ENCODE measurements around the gene EPC2. TPM values are rescaled to one million over a fixed set of nuclear protein-coding genes. Genes with fewer than 3 reads are reported as not detected.

EPC2 gene
- polyA plus RNA-seq, 1 of the 3 experiments (the other 2 are of a cell fraction), result 8.8 TPM

DNA sequence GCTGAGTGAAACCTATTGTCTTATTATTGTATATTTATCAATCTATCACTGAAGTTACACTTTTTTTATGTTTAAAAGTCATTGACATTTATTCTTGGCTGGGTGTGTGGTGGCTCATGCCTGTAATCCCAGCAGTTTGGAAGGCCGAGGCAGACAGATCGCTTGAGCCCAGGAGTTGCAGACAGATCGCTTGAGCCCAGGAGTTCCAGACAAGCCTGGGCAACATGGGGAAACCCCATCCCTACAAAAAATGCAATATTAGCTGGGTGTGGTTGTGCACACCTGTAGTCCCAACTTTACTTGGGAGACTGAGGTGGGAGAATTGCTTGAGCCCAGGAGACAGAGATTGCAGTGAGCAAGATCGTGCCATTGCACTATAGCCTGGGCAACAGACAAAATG, 97.8 kb downstream of the EPC2 start:
- WGBS (ENCODE audit: low lambda C conversion rate), result 87% methylated on average over 3 of the region's 4 CpGs
- H3K27me3 ChIP-seq (ENCODE audit: insufficient read depth), result no peaks in the 10 kb centered on the region
- H2AFZ ChIP-seq (ENCODE audit: low read depth), result no peak overlapping the region
- peaks cover 4 to 5% of the 10 kb centered on the region in 2 experiments; a peak in 2 of 4 replicates for H3K4me1 ChIP-seq (ENCODE audit: control insufficient read depth in 1 of 2, insufficient read depth in 2 of 2, low read depth in 1 of 2, low read length in 1 of 2)
- H3K9me2 ChIP-seq, result no peaks in the 10 kb centered on the region
- H3K79me2 ChIP-seq (ENCODE audit: insufficient read depth), result peaks cover 18% of the 10 kb centered on the region
- H3K36me3 ChIP-seq (replicated peaks in 1 of 2; ENCODE audit: control insufficient read depth in 1 of 2, insufficient read depth in 2 of 2, low read length in 1 of 2), result peaks cover 4 to 10% of the 10 kb centered on the region in 2 experiments
- POLR2A ChIA-PET, result no interaction called here
- no peak for DNase-seq
- no peaks in the 10 kb centered on the region for H3K9me3 ChIP-seq
- H3K27ac ChIP-seq (ENCODE audit: low read depth in 2 of 2, low read length in 1 of 2), result no peak overlapping the region
- H3K4me2 ChIP-seq, result no peak overlapping the region
- peaks cover 7% of the 10 kb centered on the region for H3F3A ChIP-seq (replicated peaks; ENCODE audit: insufficient read depth)
- H3K9ac ChIP-seq, result no peak overlapping the region
- no peak overlapping the region for H3K4me3 ChIP-seq (ENCODE audit: low read depth in 2 of 2, low read length in 1 of 2)
- CTCF ChIA-PET, result no interaction called here
- peaks cover 17% of the 10 kb centered on the region for H4K20me1 ChIP-seq (ENCODE audit: insufficient read depth)
- TF ChIP-seq SIN3A (IDR thresholded peaks at IDR 0.05; ENCODE audit: borderline replicate concordance, low read depth, low read length) (no peak), JUND (IDR thresholded peaks at IDR 0.05) (no peak), MEF2A (IDR thresholded peaks at IDR 0.05; ENCODE audit: borderline replicate concordance, low read depth) (no peak), RXRA (IDR thresholded peaks at IDR 0.05; ENCODE audit: borderline replicate concordance, low read depth) (no peak), CHD2 (IDR thresholded peaks at IDR 0.05; ENCODE audit: low read length, partially characterized antibody) (no peak), EP300 (IDR thresholded peaks at IDR 0.05; ENCODE audit: borderline replicate concordance in 1 of 2, low read depth in 1 of 2, low read length in 1 of 2) (no peak), TEAD4 (IDR thresholded peaks at IDR 0.05; ENCODE audit: borderline replicate concordance, insufficient read depth) (no peak), YY1 (IDR thresholded peaks at IDR 0.05; ENCODE audit: low read depth) (no peak), NRF1 (IDR thresholded peaks at IDR 0.05; ENCODE audit: low read depth, low read length) (no peak), TCF12 (IDR thresholded peaks at IDR 0.05) (no peak)

GRCh38 chr2:148745151-148745851, 100.8 kb downstream of the EPC2 start:
- Histone ChIP-seq H3K9me2 (no peaks in the 10 kb centered on the region), H3K4me3 (ENCODE audit: low read depth in 2 of 2, low read length in 1 of 2) (no peak overlapping the region), H2AFZ (ENCODE audit: low read depth) (no peak overlapping the region), H3F3A (replicated peaks; ENCODE audit: insufficient read depth) (peaks cover 7% of the 10 kb centered on the region), H3K4me1 (ENCODE audit: control insufficient read depth in 1 of 2, insufficient read depth in 2 of 2, low read depth in 1 of 2, low read length in 1 of 2) (peaks cover 0 to 5% of the 10 kb centered on the region in 2 experiments; a peak in 1 of 4 replicates), H3K36me3 (replicated peaks in 1 of 2; ENCODE audit: control insufficient read depth in 1 of 2, insufficient read depth in 2 of 2, low read length in 1 of 2) (peaks cover 10% of the 10 kb centered on the region in 2 experiments), H3K9ac (no peak overlapping the region), H3K4me2 (no peak overlapping the region), H3K27ac (ENCODE audit: low read depth in 2 of 2, low read length in 1 of 2) (no peak overlapping the region), H3K27me3 (ENCODE audit: insufficient read depth) (no peaks in the 10 kb centered on the region), H3K9me3 (no peaks in the 10 kb centered on the region), H4K20me1 (ENCODE audit: insufficient read depth) (peaks cover 2% of the 10 kb centered on the region; the same call in 1 of the 2 replicates), H3K79me2 (ENCODE audit: insufficient read depth) (peaks cover 10% of the 10 kb centered on the region)
- WGBS (ENCODE audit: low lambda C conversion rate), result 97% methylated on average over 3 of the region's 3 CpGs
- DNase-seq, result no peak
- ChIA-PET CTCF (no interaction called here), POLR2A (interaction anchor here (0.6 kb wide), 1 partner anchor 14 kb away, joined by 3 read pairs; no protein-coding TSS in a partner anchor)
- TF ChIP-seq IRF3 (IDR thresholded peaks at IDR 0.05; ENCODE audit: low read depth, low read length) (no peak), RAD21 (IDR thresholded peaks at IDR 0.05; ENCODE audit: low read length) (no peak), TEAD4 (IDR thresholded peaks at IDR 0.05; ENCODE audit: borderline replicate concordance, insufficient read depth) (no peak), POLR2AphosphoS5 (IDR thresholded peaks at IDR 0.05; ENCODE audit: low read depth, low read length) (no peak), TAF1 (IDR thresholded peaks at IDR 0.05; ENCODE audit: borderline replicate concordance, low read depth, low read length) (no peak), EP300 (IDR thresholded peaks at IDR 0.05; ENCODE audit: borderline replicate concordance in 1 of 2, low read depth in 1 of 2, low read length in 1 of 2) (no peak), ELF1 (IDR thresholded peaks at IDR 0.05) (no peak)
